ENCODE data around the gene IL4R. TPM values are rescaled to one million over a fixed set of nuclear protein-coding genes. Genes with fewer than 3 reads are reported as not detected.
"Not testable (repeated sequence)": the region's sequence is repeated elsewhere in the genome, so short reads cannot be mapped to it uniquely, and the experiment has no call there.

IL4R gene
- total RNA-seq, 1 donor from 2014 or later: 22.0 TPM

GRCh38 chr16:27389272-27389961 lies 75.6 kb downstream of the IL4R start:
- intact Hi-C loops (cut with DNase I): no loop called here

GRCh38 chr16:27390151-27390550 lies 76.4 kb downstream of the IL4R start:
- intact Hi-C loops (cut with DNase I): no loop called here
- DNase-seq (ENCODE audit: low spot score): no peak

More at GRCh38 chr16:27389272-27389961, 75.6 kb downstream of the IL4R start:
- DNase-seq (ENCODE audit: low spot score): no peak

- intact Hi-C loops (cut with DNase I): no loop called here
- no peak for DNase-seq (ENCODE audit: low spot score)
Measured at GRCh38 chr16:27392671-27393070, 78.9 kb downstream of the IL4R start.

GRCh38 chr16:27394516-27394915 lies 80.7 kb downstream of the IL4R start:
- no peak for DNase-seq (ENCODE audit: low spot score)
- intact Hi-C loops (cut with DNase I): no loop called here

- intact Hi-C loops (cut with DNase I); DNase-seq (ENCODE audit: low spot score): not testable (repeated sequence)
Measured at GRCh38 chr16:27398341-27398893, 84.6 kb downstream of the IL4R start.

- intact Hi-C loops (cut with DNase I): no loop called here
- DNase-seq (ENCODE audit: low spot score): no peak
Measured at GRCh38 chr16:27398894-27399853, 85.4 kb downstream of the IL4R start.

GRCh38 chr16:27399969-27400368 lies 86.2 kb downstream of the IL4R start:
- no peak for DNase-seq (ENCODE audit: low spot score)
- intact Hi-C loops (cut with DNase I): loop anchor here (5.0 kb wide), 1 partner anchor 52 kb away; no protein-coding TSS in a partner anchor

GRCh38 chr16:27400751-27401620 lies 87.2 kb downstream of the IL4R start:
- intact Hi-C loops (cut with DNase I): loop anchor here (5.0 kb wide), 1 partner anchor 51 kb away; no protein-coding TSS in a partner anchor
- no peak for DNase-seq (ENCODE audit: low spot score)

- intact Hi-C loops (cut with DNase I): loop anchor here (5.0 kb wide), 1 partner anchor 50 kb away; no protein-coding TSS in a partner anchor
- DNase-seq (ENCODE audit: low spot score): peak; percentile 92
Measured at GRCh38 chr16:27401768-27402568, 88.2 kb downstream of the IL4R start, which contains the start of gene IL21R. IL21R (plus strand) TSS chr16:27402174; CDS start chr16:27430072, 27,898 bp downstream.

GRCh38 chr16:27402569-27402963 lies 88.8 kb downstream of the IL4R start:
- intact Hi-C loops (cut with DNase I): loop anchor here (5.0 kb wide), 1 partner anchor 50 kb away; no protein-coding TSS in a partner anchor
- DNase-seq (ENCODE audit: low spot score): no peak

GRCh38 chr16:27402964-27403600 lies 89.3 kb downstream of the IL4R start:
- intact Hi-C loops (cut with DNase I): loop anchor here (5.0 kb wide), 1 partner anchor 49 kb away; no protein-coding TSS in a partner anchor
- no peak for DNase-seq (ENCODE audit: low spot score)

- intact Hi-C loops (cut with DNase I): loop anchor here (5.0 kb wide), 1 partner anchor 49 kb away; no protein-coding TSS in a partner anchor
Measured at GRCh38 chr16:27403601-27403992, 89.8 kb downstream of the IL4R start.

GRCh38 chr16:27404163-27404823 lies 90.5 kb downstream of the IL4R start:
- DNase-seq (ENCODE audit: low spot score): no peak
- intact Hi-C loops (cut with DNase I): loop anchor here (5.0 kb wide), 1 partner anchor 48 kb away; no protein-coding TSS in a partner anchor

More at GRCh38 chr16:27403601-27403992, 89.8 kb downstream of the IL4R start:
- DNase-seq (ENCODE audit: low spot score): no peak

GRCh38 chr16:27405546-27406451 lies 92.0 kb downstream of the IL4R start:
- intact Hi-C loops (cut with DNase I): no loop called here
- no peak for DNase-seq (ENCODE audit: low spot score)

- DNase-seq (ENCODE audit: low spot score): no peak
- intact Hi-C loops (cut with DNase I): no loop called here
Measured at GRCh38 chr16:27406511-27407128, 92.8 kb downstream of the IL4R start.

Data from cardiac septum (tissue), 1 donor.